ENCODE data around the gene KLRG1.

DNA sequence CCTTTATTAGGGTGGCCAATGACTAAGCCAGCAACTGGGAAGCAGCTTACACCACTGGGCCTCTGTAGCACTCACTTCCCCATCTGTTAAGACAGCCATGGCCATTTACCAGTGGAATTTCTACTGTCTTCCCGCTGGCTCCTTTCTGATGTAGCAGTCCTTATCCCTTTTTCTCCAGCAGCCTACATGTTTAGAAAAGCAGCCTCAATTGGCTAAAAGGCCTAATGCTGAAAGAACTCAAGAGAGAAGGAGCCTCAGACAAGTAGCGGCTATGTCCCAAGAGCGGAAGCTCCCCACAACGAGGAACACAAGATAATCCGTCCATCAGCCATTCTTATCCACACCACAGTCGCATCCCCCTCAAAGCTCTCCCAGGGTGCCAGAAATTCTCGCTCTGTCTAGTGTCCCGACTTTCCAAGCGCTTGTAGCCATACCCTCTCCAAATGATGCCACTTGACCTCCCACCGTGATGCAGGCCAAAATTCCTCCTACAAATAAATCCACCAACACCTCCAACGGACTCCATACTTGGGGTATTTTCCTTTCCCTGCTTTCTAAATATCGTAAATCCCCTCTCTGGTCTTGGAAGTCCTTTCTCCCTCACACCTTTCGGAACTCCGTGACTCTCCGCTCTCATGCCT, 40.5 kb upstream of the KLRG1 start:
- TF ChIP-seq, protein P1, sequence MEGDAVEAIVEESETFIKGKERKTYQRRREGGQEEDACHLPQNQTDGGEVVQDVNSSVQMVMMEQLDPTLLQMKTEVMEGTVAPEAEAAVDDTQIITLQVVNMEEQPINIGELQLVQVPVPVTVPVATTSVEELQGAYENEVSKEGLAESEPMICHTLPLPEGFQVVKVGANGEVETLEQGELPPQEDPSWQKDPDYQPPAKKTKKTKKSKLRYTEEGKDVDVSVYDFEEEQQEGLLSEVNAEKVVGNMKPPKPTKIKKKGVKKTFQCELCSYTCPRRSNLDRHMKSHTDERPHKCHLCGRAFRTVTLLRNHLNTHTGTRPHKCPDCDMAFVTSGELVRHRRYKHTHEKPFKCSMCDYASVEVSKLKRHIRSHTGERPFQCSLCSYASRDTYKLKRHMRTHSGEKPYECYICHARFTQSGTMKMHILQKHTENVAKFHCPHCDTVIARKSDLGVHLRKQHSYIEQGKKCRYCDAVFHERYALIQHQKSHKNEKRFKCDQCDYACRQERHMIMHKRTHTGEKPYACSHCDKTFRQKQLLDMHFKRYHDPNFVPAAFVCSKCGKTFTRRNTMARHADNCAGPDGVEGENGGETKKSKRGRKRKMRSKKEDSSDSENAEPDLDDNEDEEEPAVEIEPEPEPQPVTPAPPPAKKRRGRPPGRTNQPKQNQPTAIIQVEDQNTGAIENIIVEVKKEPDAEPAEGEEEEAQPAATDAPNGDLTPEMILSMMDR (conservative IDR thresholded peaks at IDR 0.05 in 1 of 2, IDR thresholded peaks at IDR 0.05 in 1 of 2; ENCODE audit: extremely low read depth in 1 of 2, insufficient read depth in 1 of 2, low read depth in 1 of 2, low read length in 2 of 2) = no peak
- TF ChIP-seq EZH2 (IDR thresholded peaks at IDR 0.05; ENCODE audit: borderline replicate concordance, low read length) = no peak

Measured in mammary epithelial cell (primary cell).